ENCODE measurements around the gene XPOT.

Gene XPOT

DNA sequence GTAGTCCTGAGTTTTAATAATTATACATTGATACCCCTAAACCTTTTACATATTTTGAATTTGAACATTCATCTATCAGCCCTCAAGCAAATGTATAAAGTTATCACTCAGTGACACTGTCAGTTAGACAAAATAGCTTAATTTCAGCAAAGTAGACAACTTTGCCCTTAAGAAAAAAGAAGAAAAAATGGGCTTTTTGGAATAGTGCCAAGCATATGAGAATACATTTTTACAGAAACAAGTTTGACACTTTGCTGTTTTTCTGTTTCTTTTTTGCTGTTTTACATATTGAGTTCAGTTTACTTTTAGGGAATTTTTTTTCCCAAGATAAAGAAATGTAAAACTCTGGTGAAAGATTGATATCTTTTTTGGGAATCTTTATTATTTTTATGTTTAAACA lies 62.0 kb downstream of the XPOT start:
- Mint-ChIP-seq H3K36me3 (peaks cover 22 to 48% of the 10 kb centered on the region in 2 donors), H3K4me1 (peaks cover 6% of the 10 kb centered on the region in 2 donors), H3K27me3 (no peaks in the 10 kb centered on the region), H3K27ac (no peak overlapping the region), H3K4me3 (no peak overlapping the region), H3K9me3 (no peaks in the 10 kb centered on the region)
- ATAC-seq (replicated peaks) (no peak), DNase-seq (no peak)

DNA sequence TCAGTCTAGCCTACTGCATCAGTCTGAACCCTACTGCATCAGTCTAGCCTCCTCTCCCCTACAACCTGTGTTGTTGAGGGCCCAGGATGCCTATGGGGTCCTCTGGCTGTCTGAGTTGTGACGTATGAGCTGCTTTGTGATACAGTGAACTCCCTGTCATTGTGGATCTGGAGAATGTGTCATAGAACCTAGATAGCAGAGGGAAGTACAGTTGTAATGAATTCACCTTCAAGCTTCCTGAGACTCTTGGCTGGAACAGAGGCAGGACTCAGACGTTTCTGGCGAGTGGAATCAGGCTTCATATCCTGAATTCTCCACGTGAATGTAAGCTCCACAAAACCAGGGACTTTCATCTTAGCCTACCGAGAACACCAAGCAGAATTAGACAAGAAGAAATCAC lies 64.8 kb downstream of the XPOT start:
- ATAC-seq (replicated peaks): no peak
- no peaks in the 10 kb centered on the region for H3K27me3 Mint-ChIP-seq
- no peak for DNase-seq
- no peak overlapping the region for H3K4me3 Mint-ChIP-seq
- no peaks in the 10 kb centered on the region for H3K9me3 Mint-ChIP-seq
- H3K36me3 Mint-ChIP-seq: peaks cover 36 to 58% of the 10 kb centered on the region in 2 donors
- peaks cover 6% of the 10 kb centered on the region in 2 donors for H3K4me1 Mint-ChIP-seq
- no peak overlapping the region for H3K27ac Mint-ChIP-seq

DNA sequence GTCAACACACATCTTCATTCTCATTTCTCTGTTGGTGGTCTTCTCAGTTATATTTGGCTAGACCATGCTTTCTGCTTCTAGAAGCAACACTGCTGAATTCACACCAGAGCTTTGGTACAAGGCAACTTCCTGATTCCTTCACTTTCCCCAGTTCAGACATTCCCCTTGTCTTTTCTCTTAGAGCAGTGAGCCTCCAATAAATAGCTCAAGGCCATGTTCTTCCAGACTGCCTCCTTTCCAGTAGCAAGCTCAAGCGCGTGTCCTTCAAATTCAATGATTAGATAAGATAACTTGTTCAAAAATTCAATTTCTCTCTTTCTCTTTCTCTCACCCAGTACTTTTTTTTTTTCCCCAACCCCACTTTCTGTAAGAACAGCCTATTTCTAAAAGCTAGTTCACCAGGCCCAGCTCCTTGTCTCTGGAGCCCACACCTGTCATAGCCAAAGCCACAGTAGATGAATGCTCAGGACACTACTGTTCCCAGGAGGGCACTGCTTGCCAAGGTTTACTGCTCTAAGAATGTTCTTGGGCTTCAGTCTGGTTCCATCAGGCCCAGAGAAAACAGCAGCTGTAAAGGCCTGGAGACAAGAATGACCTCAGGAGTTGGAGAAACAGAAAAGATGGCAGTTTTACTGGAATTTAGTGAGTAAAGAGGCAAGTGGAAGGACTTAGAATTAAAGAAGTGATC lies 65.4 kb downstream of the XPOT start:
- no peak overlapping the region for H3K27ac Mint-ChIP-seq
- H3K36me3 Mint-ChIP-seq: peaks cover 40 to 62% of the 10 kb centered on the region in 2 donors

DNA sequence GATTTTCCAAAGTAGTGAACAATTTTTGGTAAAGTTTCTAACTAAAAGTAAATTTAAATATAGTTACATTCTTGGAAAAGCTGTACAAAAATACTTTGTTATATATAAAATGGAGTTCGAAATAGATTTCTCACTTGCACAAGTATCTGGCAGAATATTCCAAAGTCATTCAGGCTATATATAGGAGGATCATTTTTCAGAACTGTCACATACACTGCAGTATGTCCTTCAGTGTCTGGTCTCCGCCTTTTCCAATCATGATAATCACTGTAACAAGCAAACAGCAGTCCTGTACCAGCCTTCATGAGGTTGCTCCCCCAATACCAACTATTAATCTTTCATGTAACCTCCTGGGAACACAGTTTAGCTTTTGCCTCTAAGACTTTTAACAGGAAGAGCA lies 66.3 kb downstream of the XPOT start:
- H3K27ac Mint-ChIP-seq: no peak overlapping the region
- no peaks in the 10 kb centered on the region for H3K9me3 Mint-ChIP-seq
- H3K27me3 Mint-ChIP-seq: no peaks in the 10 kb centered on the region
- no peak overlapping the region for H3K4me3 Mint-ChIP-seq
- no peak for ATAC-seq (replicated peaks)
- DNase-seq: no peak
- H3K4me1 Mint-ChIP-seq: peaks cover 6% of the 10 kb centered on the region in 2 donors
- H3K36me3 Mint-ChIP-seq: peaks cover 47 to 69% of the 10 kb centered on the region in 2 donors

More for the DNA sequence above, 65.4 kb downstream of the XPOT start:
- no peak for DNase-seq
- no peak for ATAC-seq (replicated peaks)
- Mint-ChIP-seq H3K4me3 (no peak overlapping the region), H3K4me1 (peaks cover 6% of the 10 kb centered on the region in 2 donors), H3K9me3 (no peaks in the 10 kb centered on the region), H3K27me3 (no peaks in the 10 kb centered on the region)

DNA sequence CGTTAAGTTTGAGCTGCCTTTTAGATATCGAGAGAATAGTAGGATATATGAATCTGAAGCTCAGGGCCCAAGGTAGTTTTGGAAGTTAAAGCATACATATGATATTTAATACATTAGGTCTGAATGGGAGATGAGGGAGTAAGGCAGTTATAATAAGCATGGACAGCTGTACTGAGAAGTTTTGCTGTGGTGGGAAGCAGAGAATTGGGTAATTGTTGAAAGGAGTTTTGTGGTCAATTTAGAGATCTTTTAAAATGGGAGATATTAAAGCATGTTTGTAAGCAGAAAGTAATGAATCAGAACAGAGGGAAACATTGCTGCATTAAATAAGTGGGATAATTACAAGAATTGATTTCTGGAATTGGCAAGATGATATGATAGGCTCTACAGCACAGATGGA lies 69.0 kb downstream of the XPOT start:
- H3K36me3 Mint-ChIP-seq: peaks cover 60 to 76% of the 10 kb centered on the region in 2 donors
- no peaks in the 10 kb centered on the region for H3K27me3 Mint-ChIP-seq

DNA sequence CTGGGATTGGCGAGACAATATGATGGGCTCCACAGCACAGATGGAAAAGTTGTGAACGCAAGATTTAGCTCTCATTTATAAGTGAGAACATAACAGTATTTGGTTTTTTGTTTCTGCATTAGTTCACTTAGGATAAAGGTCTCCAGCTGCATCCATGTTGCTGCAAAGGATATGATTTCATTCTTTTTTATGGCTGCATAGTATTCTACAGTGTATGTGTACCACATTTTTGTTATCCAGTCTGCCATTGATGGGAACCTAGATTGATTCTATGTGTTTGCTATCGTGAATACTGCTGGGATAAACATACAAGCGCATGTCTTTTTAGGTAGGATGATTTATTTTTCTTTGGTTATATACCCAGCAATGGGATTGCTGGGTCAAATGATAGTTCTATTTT lies 71.3 kb downstream of the XPOT start:
- Mint-ChIP-seq H3K4me1 (peaks cover 0 to 4% of the 10 kb centered on the region in 2 donors), H3K36me3 (peaks cover 55 to 68% of the 10 kb centered on the region in 2 donors), H3K27me3 (no peaks in the 10 kb centered on the region), H3K27ac (no peak overlapping the region), H3K9me3 (peaks cover 0 to 3% of the 10 kb centered on the region in 2 donors), H3K4me3 (no peak overlapping the region)
- ATAC-seq (replicated peaks) (no peak), DNase-seq (no peak)

More for the DNA sequence above, 69.0 kb downstream of the XPOT start:
- H3K27ac Mint-ChIP-seq: no peak overlapping the region
- H3K9me3 Mint-ChIP-seq: peaks cover 0 to 3% of the 10 kb centered on the region in 2 donors
- no peak overlapping the region for H3K4me3 Mint-ChIP-seq
- no peak for ATAC-seq (replicated peaks)
- H3K4me1 Mint-ChIP-seq: peaks cover 6 to 11% of the 10 kb centered on the region in 2 donors
- no peak for DNase-seq

DNA sequence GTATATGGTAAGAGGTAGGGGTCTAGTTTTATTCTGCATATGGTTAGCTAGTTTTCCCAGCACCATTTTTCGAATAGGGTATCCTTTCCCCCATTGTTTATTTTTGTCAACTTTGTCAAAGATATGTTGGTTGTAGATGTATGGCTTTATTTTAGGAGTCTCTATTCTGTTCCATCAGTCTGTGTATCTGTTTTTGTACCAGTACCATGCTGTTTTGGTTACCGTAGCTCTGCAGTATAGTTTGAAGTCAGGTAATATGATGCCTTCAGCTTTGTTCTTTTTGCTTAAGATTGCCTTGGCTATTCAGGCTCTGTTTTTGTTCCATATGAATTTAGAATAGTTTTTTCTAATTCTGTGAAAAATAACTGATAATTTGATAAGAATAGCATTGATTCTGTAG lies 72.7 kb downstream of the XPOT start:
- DNase-seq (no peak), ATAC-seq (replicated peaks) (no peak)
- peaks cover 0 to 3% of the 10 kb centered on the region in 2 donors for H3K9me3 Mint-ChIP-seq
- peaks cover 48 to 57% of the 10 kb centered on the region in 2 donors for H3K36me3 Mint-ChIP-seq
- H3K4me3 Mint-ChIP-seq: no peak overlapping the region
- no peak overlapping the region for H3K27ac Mint-ChIP-seq
- H3K4me1 Mint-ChIP-seq: peaks cover 0 to 4% of the 10 kb centered on the region in 2 donors
- no peaks in the 10 kb centered on the region for H3K27me3 Mint-ChIP-seq

DNA sequence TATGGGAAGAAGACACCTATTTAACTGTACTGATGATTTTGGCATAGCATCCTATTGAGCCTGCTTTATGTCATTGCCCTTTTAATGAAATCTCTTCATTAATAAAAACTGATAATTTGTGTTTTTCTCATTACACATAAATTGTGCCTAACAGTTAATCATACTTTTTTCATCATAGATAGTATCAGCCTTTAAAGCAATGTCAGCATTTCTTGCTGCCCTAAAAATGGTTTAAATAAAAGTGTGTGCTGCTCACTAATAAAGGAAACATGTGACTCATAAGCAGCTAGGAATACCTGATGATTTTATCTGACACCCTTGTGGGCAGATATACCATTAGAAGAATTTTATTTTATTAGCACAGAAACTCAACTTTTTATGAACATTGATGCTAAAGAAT lies 74.5 kb downstream of the XPOT start:
- no peak overlapping the region for H3K27ac Mint-ChIP-seq
- peaks cover 0 to 4% of the 10 kb centered on the region in 2 donors for H3K4me1 Mint-ChIP-seq
- H3K27me3 Mint-ChIP-seq: no peaks in the 10 kb centered on the region
- H3K9me3 Mint-ChIP-seq: peaks cover 0 to 3% of the 10 kb centered on the region in 2 donors
- peaks cover 43 to 48% of the 10 kb centered on the region in 2 donors for H3K36me3 Mint-ChIP-seq
- no peak for ATAC-seq (replicated peaks)
- no peak for DNase-seq
- H3K4me3 Mint-ChIP-seq: no peak overlapping the region

DNA sequence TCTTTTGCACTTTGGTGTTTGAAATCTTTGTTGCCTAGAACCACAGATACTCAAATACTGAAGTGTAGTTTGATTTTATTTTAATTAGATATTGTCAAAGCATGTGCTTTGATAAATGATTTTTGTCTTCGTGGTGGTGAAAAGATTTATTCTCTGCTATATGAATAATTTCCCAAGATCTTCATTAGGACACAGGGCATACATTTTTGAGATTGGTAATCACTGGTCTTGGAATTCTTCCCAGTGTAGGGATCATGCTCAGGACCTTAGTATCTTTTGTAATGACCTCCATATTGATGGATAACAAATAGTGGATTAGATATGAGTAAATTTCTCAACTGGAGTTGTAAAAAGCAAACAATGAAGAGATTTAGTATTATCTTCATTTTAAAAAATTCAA lies 76.0 kb downstream of the XPOT start:
- Mint-ChIP-seq H3K9me3 (peaks cover 0 to 3% of the 10 kb centered on the region in 2 donors), H3K4me1 (peaks cover 0 to 4% of the 10 kb centered on the region in 2 donors), H3K36me3 (peaks cover 32 to 40% of the 10 kb centered on the region in 2 donors), H3K4me3 (no peak overlapping the region), H3K27ac (no peak overlapping the region), H3K27me3 (no peaks in the 10 kb centered on the region)
- DNase-seq (no peak), ATAC-seq (replicated peaks) (no peak)

DNA sequence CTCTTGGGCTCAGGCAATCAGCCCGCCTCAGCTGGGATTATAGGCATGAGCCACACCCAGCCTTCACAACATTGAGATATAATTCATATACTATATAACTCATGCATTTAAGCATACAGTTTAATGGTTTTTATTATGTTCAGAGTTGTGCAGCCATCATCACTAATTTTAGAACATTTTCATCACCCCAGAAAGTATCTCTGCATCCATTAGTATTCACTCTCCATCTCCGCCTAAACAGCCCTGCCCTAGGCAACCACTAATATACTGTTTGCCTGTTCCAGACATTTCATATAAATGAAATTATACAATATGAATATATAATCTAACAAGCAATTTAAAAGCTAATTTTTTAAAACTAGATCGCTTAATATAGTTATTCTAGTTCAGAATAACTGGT lies 82.5 kb downstream of the XPOT start:
- ATAC-seq (replicated peaks) (no peak), DNase-seq (no peak)
- Mint-ChIP-seq H3K36me3 (peaks cover 18 to 36% of the 10 kb centered on the region in 2 donors), H3K4me1 (no peaks in the 10 kb centered on the region), H3K27ac (no peak overlapping the region), H3K27me3 (no peaks in the 10 kb centered on the region), H3K4me3 (no peak overlapping the region), H3K9me3 (no peaks in the 10 kb centered on the region)

DNA sequence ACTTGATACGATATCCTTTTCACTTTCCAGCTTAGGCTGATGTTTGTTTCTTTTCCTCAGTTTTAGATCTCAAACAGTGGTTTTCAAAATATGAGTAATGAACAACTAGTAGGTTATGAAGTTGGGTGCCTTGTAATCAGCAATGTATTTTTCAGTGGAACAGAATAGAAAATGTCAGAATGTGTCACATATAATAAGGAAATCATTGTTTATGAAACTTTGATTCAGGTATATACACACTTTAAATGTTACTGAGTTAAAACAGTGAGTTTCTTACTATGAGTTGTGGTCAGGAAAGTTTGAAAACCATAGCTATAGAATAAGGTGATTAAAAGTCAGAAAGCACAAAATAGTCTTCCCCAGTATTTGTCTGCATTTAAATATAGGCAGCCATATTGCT lies 87.5 kb downstream of the XPOT start:
- Mint-ChIP-seq H3K36me3 (peaks cover 15 to 21% of the 10 kb centered on the region in 2 donors), H3K4me3 (no peak overlapping the region), H3K27ac (no peak overlapping the region), H3K9me3 (no peaks in the 10 kb centered on the region), H3K27me3 (no peaks in the 10 kb centered on the region), H3K4me1 (no peaks in the 10 kb centered on the region)
- ATAC-seq (replicated peaks) (no peak), DNase-seq (no peak)

DNA sequence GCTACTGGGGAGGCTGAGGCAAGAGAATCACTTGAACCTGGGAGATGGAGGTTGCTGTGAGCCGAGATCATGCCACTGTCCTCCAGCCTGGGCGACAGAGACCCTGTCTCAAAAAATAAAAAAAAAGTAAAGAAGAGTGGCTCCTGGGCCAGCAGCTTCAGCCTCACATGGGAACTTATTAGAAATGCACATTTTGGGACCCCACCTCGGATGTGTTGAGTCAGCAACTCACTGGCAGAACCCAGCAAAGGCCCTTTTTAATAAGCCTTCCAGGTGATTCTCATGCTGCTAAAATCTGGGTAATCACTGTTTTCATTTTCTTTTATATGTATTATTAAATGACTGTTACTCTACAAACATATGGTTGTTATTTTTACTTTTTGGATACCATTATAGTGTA lies 89.3 kb downstream of the XPOT start:
- H3K4me3 Mint-ChIP-seq: no peak overlapping the region
- H3K36me3 Mint-ChIP-seq: peaks cover 15 to 22% of the 10 kb centered on the region in 2 donors
- no peaks in the 10 kb centered on the region for H3K4me1 Mint-ChIP-seq
- ATAC-seq (replicated peaks) (no peak), DNase-seq (no peak)
- H3K9me3 Mint-ChIP-seq: no peaks in the 10 kb centered on the region
- no peak overlapping the region for H3K27ac Mint-ChIP-seq
- H3K27me3 Mint-ChIP-seq: no peaks in the 10 kb centered on the region

DNA sequence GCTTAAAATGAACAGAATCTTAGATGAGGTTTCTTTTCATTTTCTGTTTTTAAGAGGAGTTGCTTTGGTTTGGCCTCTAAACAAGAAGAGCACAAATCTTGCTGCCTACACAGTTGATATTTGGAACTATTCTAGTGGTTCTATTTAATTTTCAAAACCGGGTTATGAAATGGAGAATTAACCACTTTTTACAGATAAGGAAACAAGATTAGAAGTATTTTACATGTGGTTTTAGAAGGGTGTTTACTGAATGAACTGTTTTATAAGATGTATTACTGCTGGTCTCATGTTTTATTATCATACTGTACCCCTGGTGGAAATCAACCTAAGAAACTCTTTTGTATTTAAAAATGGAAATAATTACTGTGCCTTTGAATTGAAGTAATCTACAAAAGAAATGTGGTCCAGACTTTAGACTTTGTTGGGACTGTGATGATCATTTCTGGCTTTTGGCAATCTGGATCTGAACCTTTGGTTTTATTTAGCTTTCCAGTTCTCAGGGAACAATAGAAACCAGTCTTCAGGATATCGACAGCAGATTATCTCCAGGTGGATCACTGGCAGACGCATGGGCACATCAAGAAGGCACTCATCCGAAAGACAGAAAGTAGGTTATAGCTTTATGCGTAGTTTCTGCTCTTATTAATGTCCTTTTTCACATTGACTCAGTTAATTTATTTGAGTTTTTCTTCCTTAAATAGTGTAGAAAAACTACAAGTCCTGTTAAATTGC lies 91.0 kb downstream of the XPOT start:
- Mint-ChIP-seq H3K4me1 (no peaks in the 10 kb centered on the region), H3K27me3 (no peaks in the 10 kb centered on the region), H3K9me3 (no peaks in the 10 kb centered on the region), H3K4me3 (no peak overlapping the region), H3K27ac (no peak overlapping the region), H3K36me3 (peaks cover 19 to 24% of the 10 kb centered on the region in 2 donors)
- no peak for ATAC-seq (replicated peaks)
- DNase-seq: no peak

DNA sequence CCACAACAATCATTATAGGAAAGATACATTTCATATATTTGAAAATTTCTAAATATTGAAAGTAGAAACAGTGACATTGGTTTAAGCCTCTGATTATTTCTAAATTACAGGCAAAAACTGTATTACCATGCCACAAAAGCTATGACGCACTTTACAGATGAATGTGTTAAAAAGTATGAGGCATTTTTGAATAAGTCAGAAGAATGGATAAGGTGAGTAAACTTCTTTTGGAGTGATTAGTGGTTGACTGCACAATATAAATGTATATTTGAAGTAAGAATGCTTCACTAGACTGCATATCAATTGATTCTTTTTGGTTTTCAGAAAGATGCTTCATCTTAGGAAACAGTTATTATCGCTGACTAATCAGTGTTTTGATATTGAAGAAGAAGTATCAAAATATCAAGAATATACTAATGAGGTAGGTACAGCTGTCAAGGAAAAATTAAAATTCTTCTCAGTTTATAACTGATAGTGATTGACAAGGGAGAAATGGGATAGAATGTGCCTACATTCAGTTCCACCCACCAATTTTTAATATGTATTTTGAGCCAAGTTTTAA lies 92.7 kb downstream of the XPOT start:
- no peak for ATAC-seq (replicated peaks)
- Mint-ChIP-seq H3K27me3 (no peaks in the 10 kb centered on the region), H3K4me1 (peaks cover 0 to 1% of the 10 kb centered on the region in 2 donors), H3K36me3 (peaks cover 23 to 36% of the 10 kb centered on the region in 2 donors), H3K27ac (no peak overlapping the region), H3K9me3 (no peaks in the 10 kb centered on the region), H3K4me3 (no peak overlapping the region)
- no peak for DNase-seq

DNA sequence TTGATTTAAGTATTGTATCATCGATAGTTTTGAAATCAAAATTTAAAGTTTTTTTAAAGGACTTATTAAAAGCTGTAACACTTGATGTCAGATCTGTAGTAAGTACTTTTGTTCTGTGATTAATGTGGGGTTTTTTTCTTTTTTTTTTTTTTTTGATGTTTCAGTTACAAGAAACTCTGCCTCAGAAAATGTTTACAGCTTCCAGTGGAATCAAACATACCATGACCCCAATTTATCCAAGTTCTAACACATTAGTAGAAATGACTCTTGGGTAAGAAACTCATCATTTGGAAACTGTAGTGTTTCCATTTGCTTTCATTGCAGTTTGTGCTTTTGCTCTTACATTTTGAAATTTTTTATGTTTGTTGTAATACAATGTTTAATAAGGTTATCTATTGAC lies 93.3 kb downstream of the XPOT start:
- no peaks in the 10 kb centered on the region for H3K9me3 Mint-ChIP-seq
- no peaks in the 10 kb centered on the region for H3K27me3 Mint-ChIP-seq
- DNase-seq (no peak), ATAC-seq (replicated peaks) (no peak)
- H3K27ac Mint-ChIP-seq: no peak overlapping the region
- no peak overlapping the region for H3K4me3 Mint-ChIP-seq
- peaks cover 23 to 34% of the 10 kb centered on the region in 2 donors for H3K36me3 Mint-ChIP-seq
- H3K4me1 Mint-ChIP-seq: peaks cover 0 to 1% of the 10 kb centered on the region in 2 donors

Data from stimulated activated naive B cell treated with anti-CD40 and anti-IgM and Interleukin-4, amounts not matched to agents 10 μg/mL and 1 μg/mL and 100 μg/mL, for 72 hours (primary cell).